K562 (cell line): ENCODE measurements around the gene PCSK2.

ENCODE experiments used
- ARID3B ChIP-seq: fragments of 250-450 bp; sonication (Bioruptor Pico); IDR thresholded peaks from 2 replicates; pipeline ENCODE4 v1.4.0; 2020; ENCODE audit warnings: borderline replicate concordance
- BHLHE40 ChIP-seq: IDR thresholded peaks from 2 replicates; pipeline ENCODE4 v1.6.1; 2011; ENCODE audit warnings: low read length, improper control_type of control experiment
- CCNT2 ChIP-seq: IDR thresholded peaks from 2 replicates; pipeline ENCODE4 v1.6.1; 2011; ENCODE audit warnings: borderline replicate concordance, low read depth, mild to moderate bottlenecking, moderate library complexity, mixed read lengths, low read length; ENCODE audit not compliant: insufficient read length; ENCODE audit errors: extremely low read depth
- EHMT2 ChIP-seq: fragments of 450-650 bp; IDR thresholded peaks from 2 replicates; pipeline ENCODE4 v1.6.1; 2018; ENCODE audit warnings: antibody characterized with exemption
- FOXM1 ChIP-seq, 2 experiments: fragments of 450-650 bp in 1 of 2; sonication (generic) in 1 of 2; formaldehyde crosslinking in 1 of 2; IDR thresholded peaks; 2 replicates each; pipeline versions ENCODE4 v1.6.1 to v1.9.0; 2017 to 2022; ENCODE audit warnings: low read depth in 2 of 2, mild to moderate bottlenecking in 2 of 2, missing genetic modification reagents in 1 of 2, moderate library complexity in 1 of 2
- FOXO4 ChIP-seq: fragments of 450-650 bp; formaldehyde crosslinking; IDR thresholded peaks from 2 replicates; pipeline ENCODE4 v1.4.0; 2020; ENCODE audit warnings: mild to moderate bottlenecking, moderate library complexity
- HOMEZ ChIP-seq: fragments of 250-450 bp; sonication (Bioruptor Pico); IDR thresholded peaks from 2 replicates; pipeline ENCODE4 v1.4.0; 2020; ENCODE audit warnings: mild to moderate bottlenecking, moderate library complexity
- IRF1 ChIP-seq: sonication (generic); formaldehyde crosslinking; IDR thresholded peaks from 2 replicates; pipeline ENCODE4 v1.8.0; 2022; ENCODE audit warnings: missing genetic modification reagents, mild to moderate bottlenecking, borderline replicate concordance
- TBL1XR1 ChIP-seq, 2 experiments: IDR thresholded peaks; 2 replicates each; pipeline ENCODE4 v1.6.1; 2012; ENCODE audit warnings: improper control_type of control experiment in 2 of 2, low read length in 2 of 2, mild to moderate bottlenecking in 1 of 2
- TBP ChIP-seq: optimal IDR thresholded peaks from 2 replicates; pipeline ENCODE3; 2011; ENCODE audit warnings: low read depth, low read length, improper control_type of control experiment
- ZBTB33 ChIP-seq: sonication (generic); formaldehyde crosslinking; IDR thresholded peaks from 2 replicates; pipeline ENCODE4 v1.8.1; 2023; ENCODE audit warnings: mild to moderate bottlenecking, missing genetic modification reagents
- ZFP91 ChIP-seq: sonication (generic); formaldehyde crosslinking; IDR thresholded peaks from 2 replicates; pipeline ENCODE4 v1.8.0; 2022; ENCODE audit warnings: mild to moderate bottlenecking, missing genetic modification reagents

- TF ChIP-seq ZFP91 (no peak), TBL1XR1 (IDR thresholded peaks at IDR 0.05; ENCODE audit: low read length in 2 of 2) (no peak), FOXO4 (CRISPR knock-in tag) (no peak), BHLHE40 (no peak), ZBTB33 (no peak), ARID3B (CRISPR knock-in tag) (no peak), CCNT2 (no peak), IRF1 (CRISPR knock-in tag) (no peak), TBP (no peak), EHMT2 (no peak), FOXM1 (IDR thresholded peaks at IDR 0.05; ENCODE audit: low read depth) (no peak), FOXM1 (CRISPR knock-in tag; IDR thresholded peaks at IDR 0.05; ENCODE audit: low read depth) (no peak), HOMEZ (no peak)
Measured at GRCh38 chr20:17500826-17501225, 274.0 kb downstream of the PCSK2 start.
